Fibroblast of upper back skin (primary cell): ENCODE measurements around the gene RFX3.

ENCODE experiments used
- DNase-seq: peaks from one replicate; pipeline ENCODE4 v3.0.0-alpha.2; 2013

The RFX3 gene

DNA sequence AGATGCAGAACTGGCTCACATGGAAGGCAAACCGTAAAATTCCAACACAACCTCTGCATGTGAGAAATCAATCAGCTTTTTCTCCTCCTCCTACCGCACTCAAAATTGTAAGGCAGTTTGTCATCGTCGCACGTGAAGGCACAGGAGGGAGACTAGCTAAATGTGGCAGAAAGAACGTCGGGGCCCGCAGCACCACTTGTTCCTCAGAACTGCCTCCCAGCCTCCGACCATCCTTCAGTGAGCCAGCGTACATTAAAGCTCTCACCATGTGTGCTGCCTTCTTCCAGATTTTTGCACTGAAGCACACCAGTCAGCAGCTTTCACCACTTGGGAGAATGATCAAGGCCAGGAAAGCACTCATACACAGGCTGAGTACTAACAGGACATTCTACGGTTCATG, 105.9 kb downstream of the RFX3 start:
- no peak for DNase-seq

DNA sequence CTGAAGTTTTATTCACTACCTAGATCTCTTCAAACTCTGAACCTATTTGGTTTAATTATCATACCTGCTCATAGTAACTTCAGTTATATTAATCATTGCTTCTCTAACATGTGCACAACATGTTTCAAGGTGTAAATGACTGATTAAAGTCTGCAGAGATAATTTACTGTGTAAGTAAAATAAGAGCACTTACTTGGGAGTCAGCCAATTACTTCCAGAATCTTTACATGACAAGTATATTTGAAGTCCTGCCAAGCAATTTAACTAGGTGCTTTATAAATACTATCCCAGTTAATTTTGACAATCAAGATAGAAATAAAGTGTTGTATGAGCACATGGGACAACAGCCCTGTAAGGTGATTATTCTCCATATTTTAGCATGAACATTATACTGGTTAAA, 109.9 kb downstream of the RFX3 start:
- no peak for DNase-seq

- DNase-seq, result no peak
Measured at GRCh38 chr9:3413984-3414383, 111.8 kb downstream of the RFX3 start.

- DNase-seq, result no peak
Measured at GRCh38 chr9:3410461-3410860, 115.3 kb downstream of the RFX3 start.

DNA sequence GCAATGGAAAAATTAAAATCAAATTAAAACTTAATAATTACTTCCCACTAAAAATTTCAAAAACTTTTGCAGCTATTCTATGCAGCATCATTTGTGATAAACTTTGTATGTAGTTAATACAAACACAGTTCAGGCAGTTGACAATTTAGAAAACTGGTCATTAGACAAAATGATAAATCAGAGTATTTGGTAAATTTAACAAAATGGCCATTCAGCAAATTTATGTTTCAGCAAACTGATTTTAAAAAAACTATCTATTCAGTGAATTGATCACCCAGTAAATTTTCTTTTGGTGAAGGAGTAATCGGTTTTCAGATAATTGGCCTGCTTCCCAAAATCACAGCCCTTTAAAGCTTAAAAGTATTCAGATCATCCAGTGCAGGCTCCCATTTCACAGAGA, 116.3 kb downstream of the RFX3 start:
- no peak for DNase-seq

GRCh38 chr9:3403315-3403714, 122.5 kb downstream of the RFX3 start:
- DNase-seq, result no peak

GRCh38 chr9:3401221-3401954, 124.4 kb downstream of the RFX3 start:
- DNase-seq, result no peak

DNA sequence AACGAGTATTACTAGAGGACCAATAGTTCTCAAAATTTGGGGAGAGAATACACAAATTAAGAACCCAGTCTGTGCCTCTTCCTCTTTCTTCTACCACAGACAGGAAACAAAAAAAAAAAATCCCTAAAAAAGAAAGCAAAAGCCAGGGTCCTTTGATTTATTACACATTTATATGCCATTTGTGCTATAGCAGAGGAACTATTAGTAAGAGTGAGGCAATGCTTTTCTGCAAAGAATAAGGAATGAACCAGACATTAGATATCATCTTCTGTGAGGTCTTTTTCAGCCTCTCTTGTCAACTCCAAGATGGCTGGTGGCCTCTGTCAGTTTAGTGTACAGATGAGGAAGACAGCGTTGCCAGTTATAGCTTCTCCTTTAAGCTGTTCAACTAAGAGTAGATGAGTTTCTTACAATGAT, 127.6 kb downstream of the RFX3 start:
- DNase-seq, result no peak

- DNase-seq, result no peak
Measured at GRCh38 chr9:3397766-3398165, 128.0 kb downstream of the RFX3 start.

GRCh38 chr9:3391414-3391813, 134.4 kb downstream of the RFX3 start:
- no peak for DNase-seq

GRCh38 chr9:3386753-3387152, 139.0 kb downstream of the RFX3 start:
- DNase-seq, result no peak

DNA sequence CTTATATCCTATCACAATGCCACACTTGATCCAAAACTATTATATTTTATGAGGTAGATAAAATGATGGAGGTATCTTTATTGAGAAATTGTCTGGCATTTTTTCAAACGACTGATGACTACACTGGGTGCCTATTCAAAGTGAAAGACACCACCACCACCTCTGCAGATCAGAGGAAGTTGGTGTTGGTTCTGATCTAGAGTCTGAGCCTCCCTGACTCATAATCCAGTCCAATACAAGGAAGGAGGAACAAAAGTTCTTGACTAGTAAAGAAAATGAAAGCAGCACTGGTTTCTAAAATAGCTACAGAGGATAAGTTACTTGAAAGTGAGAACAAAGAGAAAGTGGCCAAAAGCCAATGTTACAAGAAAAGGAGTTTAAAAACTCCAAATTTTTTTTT, 139.9 kb downstream of the RFX3 start:
- DNase-seq, result no peak

GRCh38 chr9:3371842-3372241, 154.0 kb downstream of the RFX3 start:
- no peak for DNase-seq

DNA sequence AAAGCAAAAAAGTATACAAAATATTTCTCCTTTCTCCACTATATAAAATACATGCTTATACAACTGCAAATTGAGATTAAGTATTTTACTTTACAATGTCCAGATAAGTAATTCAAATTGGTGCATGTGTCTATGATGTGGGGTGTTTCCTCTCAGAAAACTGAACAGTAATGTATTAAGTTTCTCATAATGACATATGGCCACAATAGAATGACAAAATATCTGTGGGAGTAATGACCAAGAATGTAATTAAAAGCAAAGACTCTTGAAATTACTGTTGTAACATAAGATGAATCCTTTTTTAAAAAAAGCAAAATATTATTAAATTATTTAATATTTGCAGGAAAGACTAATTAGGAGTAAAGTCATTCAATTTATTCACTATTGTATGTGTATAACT, 155.1 kb downstream of the RFX3 start:
- no peak for DNase-seq

- DNase-seq, result no peak
Measured at GRCh38 chr9:3367185-3367584, 158.6 kb downstream of the RFX3 start.

- no peak for DNase-seq
Measured at GRCh38 chr9:3361689-3362392, 164.0 kb downstream of the RFX3 start.

- no peak for DNase-seq
Measured at GRCh38 chr9:3361116-3361515, 164.7 kb downstream of the RFX3 start.

DNA sequence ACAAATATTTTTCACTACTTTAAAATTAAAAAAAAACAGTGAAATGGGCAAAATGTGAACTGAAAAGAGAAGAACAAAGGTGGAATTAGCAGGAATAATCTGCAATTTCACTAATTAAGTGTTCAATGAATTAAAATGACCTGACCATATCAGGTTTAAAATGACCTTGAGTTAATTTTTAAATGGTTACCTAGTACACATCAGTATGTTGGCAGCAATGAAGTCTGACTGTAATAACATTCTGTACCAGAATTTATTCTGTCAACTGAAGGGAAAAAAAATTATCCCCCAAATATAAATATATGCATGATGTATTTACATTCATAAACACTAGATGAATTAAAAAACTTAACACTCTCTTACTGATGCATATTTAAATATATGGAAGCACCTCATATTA, 165.6 kb downstream of the RFX3 start:
- no peak for DNase-seq

DNA sequence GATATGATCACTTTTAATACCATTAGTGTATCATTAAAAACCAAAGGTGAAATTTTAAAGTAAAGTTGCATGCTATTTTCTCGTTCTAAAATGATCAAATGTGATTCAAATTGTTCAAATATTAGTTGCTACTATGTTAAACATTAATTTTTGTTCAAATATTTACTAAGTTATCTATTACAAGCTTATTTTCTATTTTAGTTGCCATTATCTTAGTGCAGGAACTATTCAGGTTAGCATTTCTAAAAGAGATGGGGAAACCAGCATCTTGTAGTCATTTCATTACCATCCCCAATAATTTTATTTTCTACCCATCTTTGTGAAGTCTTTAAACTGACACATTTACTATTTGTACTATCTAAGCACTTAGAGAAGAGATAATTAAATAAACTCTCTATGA, 166.0 kb downstream of the RFX3 start:
- DNase-seq, result no peak

- no peak for DNase-seq
Measured at GRCh38 chr9:3359048-3359692, 166.6 kb downstream of the RFX3 start.

DNA sequence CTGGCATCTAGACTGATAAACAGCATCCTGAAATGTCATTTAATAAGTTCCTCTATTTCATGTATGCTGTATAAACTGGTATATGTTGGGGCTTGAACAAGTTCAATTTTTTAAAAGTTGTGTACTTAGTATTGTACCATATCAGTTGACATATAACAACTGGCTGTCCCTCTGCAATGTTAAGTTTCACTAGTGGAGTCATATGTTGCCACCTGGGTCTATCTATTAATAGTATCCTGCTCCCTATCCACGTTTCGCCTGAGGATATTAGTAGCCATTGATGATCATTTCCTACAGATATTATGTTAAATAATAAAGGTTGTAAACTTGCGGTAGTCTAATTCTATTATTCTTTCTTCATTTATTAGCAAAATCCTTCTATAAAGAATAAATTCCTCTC, 177.6 kb downstream of the RFX3 start:
- DNase-seq, result no peak

DNA sequence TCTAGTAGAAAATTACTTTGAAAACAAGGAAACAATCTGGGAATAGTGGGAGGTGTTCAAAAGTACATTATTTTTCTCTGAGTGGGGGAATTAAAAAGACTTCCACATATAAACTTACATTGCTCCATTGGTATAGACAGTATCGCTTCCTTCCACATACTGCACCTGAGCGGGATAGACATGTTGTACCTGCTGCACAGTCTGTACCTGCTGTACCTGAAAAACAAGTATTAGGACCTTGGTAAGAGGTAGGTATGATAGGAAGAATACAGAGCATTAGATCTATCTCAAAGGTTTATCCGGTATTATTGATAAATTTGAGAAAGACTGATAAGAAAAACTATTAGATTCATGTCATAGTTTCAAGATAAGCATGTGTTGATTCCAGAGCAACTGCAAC, 179.3 kb downstream of the RFX3 start:
- no peak for DNase-seq

- DNase-seq, result no peak
Measured at GRCh38 chr9:3343671-3344070, 182.1 kb downstream of the RFX3 start.

- peak; percentile 82 for DNase-seq
Measured at GRCh38 chr9:3342159-3342777, 183.5 kb downstream of the RFX3 start.
